Inferior parietal cortex (tissue), 1 donor: ENCODE measurements around the gene CAPN14.

Experiments
- DNase-seq: peaks from one replicate; pipeline ENCODE4 v3.0.0-alpha.2; 2016; ENCODE audit errors: extremely low spot score

CAPN14 gene

DNA sequence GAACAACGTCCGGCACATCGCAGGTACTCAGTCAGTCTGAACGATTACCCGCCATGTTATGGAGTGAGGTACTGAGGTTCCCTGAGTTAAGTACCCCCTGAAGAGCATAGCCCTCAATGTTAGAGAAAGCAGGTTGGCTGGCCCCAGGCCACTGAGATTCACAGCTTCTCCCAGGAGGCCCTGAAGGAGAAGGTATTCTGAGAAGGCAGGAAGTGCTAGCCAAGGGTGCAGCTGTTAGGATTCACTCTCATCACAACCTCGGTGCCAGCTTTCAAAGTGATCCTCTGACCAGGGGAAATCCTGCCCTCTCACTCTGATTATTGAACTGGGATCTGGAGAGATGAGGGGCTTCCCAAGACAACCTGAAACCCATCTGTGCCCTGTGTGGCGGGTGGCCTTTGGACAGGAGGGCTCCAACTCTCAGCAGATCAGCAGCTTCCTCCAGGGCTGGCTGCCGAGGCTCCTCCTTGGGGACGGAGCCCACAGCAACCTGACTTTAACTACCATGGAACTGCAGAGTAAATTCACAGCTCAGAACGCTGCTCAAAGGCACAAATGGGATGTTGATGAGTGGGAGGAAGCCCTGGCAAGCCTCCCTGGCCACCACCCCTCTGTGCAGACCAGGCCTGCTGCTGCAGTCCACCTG, 24.4 kb upstream of the CAPN14 start:
- DNase-seq, result no peak

DNA sequence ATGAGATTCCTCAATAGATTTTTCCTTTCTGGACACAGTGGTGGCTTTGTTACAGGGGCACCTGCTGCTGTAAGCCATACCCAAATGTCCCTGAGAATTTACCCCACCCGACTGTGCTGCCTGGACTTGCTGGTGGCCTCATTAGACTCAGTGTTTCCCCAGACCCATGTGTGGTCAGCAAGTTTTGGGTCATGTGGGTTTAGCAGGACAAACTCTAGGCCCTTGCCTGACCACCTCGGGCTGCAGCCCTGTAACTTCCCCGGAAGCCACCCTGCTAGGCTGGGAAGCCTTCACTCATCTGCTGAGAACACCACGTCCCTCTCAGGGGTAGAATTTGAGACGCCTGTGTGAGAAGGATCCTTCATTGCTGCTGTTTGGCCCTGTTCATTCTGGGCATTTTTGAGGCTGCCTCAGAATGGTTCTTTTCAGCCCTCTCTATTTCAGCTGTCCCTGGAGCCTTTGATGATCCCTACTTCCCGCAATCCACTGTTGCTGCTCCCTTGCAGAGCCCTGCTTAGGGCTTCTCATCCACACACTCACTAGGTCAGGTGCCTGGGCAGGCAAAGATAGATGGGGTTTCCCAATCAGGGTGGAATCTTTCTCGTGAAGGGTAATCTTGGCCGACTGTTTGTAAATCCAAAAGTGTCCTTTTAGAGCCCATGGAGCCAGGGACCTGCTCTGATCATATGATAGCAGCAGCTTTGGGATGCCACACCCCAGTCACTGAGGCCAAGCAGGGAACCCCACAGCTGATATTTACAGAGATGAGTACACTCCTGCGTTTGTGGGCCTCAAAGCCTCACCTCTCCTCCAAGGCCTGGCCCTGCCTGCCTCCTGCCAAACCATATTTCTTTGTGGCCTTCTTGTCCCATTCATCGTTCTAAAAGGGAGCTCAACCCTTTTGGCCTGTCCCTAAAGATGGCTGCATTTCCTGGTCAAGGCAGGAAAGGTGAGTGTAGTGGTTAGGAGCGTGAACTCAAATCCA, 23.4 kb upstream of the CAPN14 start:
- DNase-seq, result no peak

DNA sequence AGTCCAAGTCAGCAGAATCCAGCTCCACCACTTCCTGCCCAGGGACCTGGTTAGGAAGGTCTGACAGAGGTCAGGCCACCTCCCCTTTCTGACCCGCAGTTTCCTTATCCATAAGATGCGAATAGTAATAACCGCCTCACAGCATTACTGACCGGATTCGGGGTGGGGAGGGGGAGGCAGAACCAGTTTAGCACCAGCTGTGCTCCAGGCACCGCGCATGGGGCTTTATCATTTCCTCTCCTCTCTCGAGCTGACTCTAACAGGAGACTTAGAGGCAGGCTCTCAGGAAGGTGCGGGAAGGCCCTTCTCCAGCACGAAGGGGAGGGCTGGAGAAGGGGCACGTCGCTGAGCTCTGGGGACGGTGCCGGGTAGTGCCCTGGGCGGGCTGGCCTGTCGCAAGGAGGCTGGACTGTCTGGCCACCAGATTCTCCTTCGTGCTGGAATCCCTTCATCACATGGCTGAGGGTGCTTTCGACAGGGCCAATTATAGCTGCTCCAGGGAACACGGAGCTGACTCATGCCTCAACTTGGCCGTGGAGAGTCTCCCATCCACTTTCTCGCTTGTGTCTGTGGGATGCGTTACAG, 22.4 kb upstream of the CAPN14 start:
- DNase-seq, result no peak

DNA sequence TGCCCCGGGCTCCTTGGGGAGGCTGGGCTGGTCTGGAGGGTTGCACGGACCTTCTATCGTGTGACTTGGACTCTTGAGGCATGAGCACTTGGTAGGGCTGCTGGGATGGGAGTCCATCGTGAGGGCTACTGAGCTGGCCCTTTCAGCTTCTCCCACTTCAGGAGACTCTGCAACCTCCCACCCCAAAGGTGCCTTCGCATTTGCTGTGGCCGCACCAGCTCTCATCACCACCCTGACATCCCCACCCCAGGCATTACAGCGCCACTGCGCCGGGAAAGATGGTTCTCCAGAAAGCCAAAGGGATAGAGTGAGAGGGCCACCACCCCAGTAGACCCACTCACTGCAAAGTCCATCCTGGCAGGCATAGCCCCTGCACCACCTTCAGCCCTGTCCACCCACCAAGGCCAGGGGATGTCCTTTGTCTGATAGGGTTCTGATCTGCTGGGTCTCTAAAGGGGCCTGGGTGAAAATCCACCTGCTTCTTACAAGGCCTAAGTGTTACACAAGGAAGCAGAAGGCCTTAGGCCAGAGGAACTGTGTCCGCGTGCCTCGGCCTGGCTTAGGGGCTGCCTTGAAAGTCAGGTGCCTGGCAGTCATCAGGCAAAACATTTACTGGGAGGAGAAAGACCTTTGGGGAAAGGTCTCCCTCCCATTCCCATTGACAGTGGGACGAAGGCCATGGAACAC, 21.7 kb upstream of the CAPN14 start:
- DNase-seq, result no peak

DNA sequence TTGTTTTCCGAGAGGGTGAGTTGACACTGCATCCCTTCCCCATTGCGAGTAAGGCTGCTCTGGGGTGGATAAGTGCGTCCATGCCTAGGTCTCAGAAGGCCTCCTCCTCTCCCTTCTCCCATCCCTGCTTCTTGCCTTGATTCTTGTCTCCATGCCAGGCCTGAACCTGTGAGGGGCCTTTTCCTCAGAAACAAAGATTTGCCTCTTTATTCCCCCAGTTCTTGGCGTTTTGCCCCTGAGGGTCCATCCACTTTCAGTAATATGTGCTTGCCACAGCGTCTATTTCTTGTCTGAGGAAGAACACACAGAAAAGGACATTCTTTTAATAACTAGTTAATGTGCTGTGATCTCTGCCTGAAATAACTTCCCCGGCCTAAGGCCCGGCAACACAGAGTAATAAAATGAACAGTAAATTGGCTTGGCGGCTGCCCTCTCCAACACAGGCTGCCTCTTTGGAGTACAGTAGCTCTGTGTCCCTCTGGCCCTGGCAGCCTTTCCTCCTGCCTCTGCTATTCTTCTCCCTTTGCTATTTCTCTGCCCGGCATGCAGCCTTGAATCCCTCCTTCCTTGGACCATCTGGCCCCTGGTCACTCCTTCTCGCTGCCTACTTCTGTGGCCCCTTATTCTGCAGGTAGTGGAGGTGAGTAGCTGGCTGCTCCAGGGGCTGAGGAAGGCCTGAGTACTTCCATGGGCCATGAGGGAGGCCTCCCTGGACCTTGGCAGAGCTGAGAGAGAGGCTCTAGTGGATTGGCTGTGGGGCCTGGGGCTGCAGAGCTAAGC, 21.0 kb upstream of the CAPN14 start:
- no peak for DNase-seq

DNA sequence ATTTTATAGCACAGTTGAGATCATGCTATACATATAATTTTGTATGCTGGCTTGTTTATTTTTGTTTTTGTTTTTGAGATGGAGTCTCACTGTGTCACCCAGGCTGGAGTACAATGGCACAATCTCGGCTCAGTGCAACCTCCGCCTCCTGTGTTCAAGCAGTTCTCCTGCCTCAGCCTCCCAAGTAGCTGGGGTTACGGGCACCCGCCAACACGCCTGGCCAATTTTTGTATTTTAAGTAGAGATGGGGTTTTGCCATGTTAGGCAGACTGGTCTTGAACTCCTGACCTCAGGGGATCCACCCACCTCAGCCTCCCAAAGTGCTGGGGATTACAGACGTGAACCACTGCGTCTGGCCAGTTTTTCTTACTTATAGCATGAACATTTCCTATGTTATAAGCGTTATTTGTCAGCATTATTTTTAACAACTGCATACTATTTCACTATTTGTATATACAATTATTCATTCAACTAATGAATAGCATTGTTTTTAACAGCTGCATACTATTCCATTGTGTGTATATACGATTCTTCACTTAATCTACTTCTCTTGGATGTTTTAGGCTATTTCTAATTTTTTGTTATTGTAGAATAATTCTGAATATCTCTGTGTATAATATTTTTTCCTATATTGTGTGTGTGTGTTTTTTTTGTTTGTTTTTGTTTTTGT, 20.2 kb upstream of the CAPN14 start:
- no peak for DNase-seq

DNA sequence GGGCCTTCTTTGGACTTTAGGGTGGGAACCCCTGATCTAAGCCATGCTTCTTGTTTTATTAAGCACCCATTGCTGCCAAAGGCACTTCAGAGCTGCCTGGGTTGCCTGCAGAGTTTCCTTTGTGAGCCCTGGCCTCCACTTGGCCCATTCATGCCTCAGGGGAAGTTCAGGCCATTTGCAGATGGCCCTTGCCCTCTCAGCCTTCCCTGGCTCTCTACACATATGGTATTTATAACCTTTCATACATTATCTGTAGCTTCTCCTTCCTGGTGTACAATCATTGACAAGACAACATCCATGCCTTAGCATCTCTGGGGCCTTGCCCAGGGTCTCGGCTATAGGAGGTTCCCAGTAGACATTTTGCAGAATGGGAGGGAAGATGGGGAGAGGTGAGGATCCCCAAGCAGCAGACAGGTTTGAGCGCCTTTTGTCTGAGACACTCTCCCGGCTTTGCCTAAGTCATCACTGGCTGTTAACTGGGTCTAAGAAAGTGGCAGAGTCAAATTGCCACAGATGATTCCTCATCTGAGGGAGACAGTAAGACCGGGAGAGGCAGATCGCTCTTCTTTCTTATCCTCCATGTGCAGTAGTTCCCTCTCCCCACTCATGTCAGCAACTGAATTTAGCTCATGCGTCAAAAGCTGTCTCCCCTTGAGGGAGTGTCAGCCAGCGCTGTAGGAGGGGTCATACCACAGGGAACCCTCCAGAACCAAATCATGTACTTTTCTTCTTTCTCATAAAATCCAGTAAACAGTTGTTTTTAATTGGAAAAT, 19.3 kb upstream of the CAPN14 start:
- no peak for DNase-seq

DNA sequence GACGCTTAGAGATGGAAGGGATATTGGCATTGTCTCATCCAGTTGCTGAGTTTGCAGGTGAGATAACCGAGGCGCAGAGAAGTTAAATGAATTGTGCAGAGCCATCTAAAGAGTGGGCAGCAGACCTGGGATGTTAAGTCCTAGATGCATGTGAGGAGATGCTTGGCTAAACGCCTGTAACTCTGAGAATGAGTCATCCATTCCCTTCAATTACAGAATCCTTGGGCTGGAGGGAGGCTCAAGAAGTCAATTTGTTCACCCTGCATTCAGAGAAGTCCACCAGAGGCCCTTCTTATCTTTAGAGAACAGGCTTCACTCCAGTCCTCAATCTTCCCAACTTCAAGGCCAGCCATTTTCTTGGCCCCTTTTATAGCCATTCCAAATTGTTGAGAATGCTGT, 18.2 kb upstream of the CAPN14 start:
- DNase-seq, result no peak

DNA sequence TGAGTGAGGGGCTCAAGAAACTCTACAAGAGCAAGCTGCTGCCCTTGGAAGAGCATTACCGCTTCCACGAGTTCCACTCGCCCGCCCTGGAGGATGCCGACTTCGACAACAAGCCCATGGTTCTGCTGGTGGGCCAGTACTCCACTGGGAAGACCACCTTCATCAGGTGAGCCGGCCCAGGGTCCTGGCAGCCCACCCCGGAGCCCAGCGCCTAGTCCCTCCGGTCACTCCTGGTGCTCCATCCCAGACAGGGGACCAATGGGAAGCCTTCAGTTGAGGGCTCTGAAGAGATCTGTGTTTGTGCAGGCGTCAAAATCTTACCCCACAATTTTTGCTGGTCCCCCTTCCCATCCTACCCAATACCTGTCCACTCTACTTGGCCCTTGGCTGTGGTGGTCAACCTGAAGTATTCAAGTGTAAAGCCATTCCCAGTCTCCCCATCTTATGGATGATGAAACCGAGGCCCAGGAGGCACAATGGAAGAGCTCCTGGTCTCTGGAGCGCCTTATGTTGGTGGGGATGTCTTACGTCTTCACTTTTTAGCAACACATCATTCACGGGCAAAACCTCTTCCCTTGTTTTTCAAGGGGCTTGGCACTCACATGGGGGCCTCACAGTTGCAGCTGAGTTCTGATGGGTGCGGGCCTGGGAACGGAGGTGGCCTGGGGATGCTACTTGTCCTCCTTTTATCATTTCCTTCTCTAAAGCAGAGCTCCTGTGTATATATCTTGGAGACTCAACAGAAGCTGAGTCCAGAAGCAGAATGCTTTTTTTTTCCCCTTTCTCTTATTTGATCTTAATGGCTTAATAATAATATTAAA, 17.6 kb upstream of the CAPN14 start:
- DNase-seq, result no peak

DNA sequence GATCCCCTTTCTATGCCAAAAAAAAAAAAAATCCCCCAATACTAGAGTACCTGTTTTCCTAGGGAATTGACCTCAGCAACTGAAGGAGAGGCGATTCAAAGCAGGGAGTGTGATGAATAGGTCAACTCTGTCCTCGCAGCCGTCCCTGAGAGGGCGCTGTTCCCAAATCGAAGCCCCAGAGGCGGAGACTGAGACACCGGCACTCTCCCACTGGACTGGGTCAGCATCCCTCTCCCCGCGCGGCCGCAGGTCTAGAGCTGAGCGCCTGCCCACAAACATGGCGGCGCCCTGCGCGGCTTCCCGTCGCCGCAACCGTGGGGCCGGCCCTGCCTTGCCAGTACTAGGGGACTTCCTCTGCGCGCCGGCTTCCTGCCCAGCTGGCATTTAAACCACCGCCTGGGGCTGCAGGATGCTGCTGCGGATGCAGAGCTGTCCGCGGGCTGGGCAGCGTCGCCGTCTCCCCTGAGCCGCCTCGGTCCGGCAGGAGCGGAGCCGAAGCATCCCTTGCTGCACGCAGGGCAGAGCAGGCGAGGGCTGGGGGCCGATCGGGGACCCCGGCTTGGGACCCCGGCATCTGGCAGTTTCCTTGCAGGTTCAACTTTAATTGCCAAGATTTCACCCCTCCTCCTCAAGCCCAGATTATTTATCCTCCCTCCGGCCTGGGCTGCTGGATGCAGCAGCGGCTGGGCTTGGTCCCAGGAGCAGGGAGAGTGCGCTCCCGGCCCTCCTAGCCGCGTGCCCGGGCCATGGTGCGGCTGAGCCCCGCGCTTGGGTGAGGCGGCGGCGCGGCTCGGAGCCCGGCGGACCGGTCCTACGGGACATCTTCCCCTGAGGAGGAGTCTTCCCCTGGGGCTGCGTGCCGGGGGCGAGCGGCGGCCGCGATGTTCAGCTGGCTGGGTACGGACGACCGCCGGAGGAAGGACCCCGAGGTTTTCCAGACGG, 16.7 kb upstream of the CAPN14 start, which contains the start of gene EHD3:
Gene EHD3 (plus strand): TSS at position 412 of the 942 bp plus-strand sequence. CDS start 470 bp downstream, at position 882.
- DNase-seq, result peak; percentile 88

DNA sequence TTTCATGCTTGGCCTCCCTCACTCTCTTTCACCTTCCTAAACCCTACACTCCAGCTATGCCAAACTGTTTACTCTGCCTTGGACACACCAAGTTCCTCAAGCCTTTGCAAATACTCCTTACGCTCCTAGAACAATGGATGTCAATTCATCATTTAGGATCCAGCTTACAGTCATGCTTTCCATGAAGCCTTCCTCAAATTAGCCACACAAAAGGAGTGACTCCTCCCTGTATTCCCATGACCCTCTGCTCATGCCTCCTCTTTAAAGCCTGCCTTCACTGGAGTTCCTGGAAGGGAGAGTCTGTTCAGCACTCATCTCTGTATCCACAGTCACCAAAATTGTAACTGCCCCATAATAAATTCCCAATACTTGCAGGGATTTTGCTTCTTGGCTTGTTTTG, 15.9 kb upstream of the CAPN14 start:
- no peak for DNase-seq

DNA sequence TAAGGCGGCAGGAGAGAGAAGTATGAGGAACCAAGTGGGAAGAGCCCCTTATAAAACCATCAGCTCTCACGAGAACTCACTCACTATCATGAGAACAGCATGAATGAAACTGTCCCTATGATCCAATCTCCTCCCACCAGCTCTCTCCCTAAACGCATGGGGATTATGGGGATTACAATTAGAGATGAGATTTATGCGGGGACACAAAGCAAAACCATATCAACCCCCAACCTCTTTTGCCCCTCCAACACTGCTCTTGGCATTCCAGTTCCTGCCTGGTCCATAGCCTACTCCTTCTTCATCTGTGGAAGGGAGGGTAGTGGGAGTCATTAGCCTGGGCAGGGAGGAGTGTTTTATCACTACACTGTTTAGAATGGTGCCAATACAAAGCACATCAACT, 15.3 kb upstream of the CAPN14 start:
- DNase-seq, result no peak

DNA sequence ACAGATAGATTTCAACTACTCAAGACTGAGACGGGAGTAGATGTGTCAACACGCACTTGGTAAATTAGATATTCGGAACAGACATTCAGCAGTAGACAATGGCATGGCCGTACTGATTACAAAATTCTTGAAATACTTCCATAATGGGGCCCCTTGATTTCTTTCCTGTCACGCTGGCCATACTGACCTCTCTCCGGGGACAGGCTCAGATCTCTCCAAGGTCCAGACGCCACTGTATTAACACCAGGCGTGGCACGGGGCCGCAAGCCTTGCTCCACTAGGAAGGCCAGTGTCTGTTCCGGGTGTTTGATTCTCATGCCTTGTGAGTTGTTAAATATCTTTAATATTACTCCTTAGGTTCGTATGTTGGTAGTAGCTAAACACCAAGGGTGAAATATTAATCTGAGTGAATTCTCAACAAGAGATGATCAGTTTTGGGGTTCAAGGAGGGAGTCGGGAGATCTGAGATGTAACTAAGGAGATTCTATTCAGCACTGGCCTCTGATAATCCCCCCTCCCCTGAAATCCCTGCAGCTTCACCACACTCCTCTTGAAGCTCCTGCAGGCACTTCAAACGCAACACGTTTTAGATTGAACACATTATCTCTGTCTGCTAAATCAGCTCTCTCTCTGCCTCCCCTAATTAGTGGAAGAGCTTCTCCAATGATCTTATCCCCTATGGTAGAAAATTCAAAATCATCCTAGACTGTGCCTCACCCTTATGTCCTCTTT, 14.4 kb upstream of the CAPN14 start:
- no peak for DNase-seq

DNA sequence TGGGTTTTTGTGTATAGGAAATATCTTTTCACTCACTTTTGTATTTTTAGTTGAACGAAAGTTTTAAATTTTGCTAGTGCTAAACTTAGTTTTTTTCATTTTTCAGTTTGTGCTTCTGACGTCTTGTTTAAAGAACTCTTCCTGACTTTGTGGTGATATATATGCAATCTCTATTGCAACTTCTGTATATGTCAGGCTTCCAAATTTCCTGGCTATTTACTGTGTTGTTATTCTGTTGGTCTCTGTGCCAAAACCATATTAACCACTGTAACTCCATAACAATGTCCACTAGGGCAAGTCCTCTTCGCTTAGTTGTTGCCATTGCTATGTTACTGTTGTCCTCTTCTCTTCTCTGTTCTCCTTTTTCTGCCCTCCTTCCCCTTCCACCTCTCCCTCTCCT, 13.4 kb upstream of the CAPN14 start:
- DNase-seq, result no peak

DNA sequence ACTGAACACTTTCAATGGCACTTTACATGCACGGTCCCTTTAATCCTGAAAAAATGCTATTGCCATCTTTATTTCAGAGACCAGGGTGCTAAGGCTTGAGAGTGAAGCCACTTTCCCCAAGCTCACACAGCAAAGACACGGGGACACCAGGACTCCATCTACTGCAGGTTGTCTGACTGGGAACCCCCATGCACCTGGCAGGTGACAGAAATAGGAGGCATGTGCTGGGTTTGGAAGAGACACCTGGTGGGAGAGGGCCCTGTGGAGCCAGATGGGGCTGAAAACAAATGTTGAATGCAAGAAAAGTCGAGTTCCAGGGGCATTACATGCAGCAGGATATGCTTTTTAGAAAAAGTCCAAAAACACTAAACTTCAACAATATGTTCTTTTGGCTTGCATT, 11.4 kb upstream of the CAPN14 start:
- no peak for DNase-seq

DNA sequence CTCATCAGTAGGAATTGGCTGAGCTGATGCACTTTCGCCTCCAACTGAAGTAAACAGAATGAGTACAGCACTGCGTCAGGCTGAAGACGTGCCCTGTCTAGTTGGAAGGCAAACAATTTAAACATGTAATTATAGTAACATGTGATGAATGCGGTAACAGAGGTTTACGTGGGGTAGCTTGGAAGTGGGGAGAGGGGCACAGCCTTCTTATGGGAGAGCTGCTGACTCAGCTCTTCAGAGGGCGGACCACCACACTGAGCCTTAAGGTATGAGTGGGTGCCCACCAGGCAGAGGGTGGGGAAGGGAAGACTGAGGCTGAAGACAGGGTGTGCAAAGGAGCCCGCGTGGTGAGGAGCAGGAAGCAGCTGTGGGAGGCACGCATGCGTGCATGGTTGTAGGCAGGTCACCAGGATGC, 10.4 kb upstream of the CAPN14 start:
- no peak for DNase-seq

DNA sequence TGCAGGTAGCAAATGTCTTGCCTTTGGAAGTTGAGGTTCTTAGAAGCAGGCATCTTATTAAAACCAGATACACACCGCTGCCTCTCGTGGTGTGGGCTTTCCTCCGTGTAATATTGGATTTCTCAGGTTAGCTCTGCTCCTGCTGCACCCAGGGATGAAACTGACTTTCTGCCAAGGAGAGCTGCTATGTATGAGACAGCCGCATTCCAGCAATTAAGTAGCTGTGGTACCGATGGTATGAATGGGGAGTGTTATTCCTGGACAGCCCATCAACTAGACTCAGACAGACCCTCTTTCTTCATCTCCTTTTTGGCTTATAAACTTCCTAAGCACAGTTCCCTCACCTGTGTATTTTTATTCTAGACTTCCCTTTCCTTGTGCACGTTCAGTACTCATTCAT, 9.8 kb upstream of the CAPN14 start:
- no peak for DNase-seq
